CMK (cell line): ENCODE results near the gene PLCD3.

ENCODE experiments used
- DNase-seq: peaks from one replicate; pipeline ENCODE4 v3.0.0-alpha.2; 2010; ENCODE audit warnings: low read depth

PLCD3 gene

DNA sequence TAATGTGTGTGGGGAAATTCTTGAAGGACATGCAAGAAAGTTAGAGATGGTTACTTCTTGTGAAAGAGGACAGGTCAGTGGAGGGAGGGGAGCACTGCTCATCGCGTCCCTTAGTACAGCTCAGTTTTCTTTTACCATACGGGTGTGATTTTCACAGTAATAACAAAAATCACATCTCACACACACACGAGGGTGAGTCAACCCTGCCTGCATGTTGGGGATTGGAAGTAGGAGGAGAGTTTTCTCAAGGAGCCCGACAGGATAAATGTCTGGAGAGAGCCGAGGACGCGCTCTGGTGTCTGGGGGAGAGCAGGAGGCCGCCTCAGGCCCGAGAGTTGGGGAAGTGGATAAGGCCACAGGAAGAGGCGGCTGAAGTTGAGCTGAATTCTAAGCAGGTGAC is 16.4 kb downstream of the PLCD3 start:
- DNase-seq, result no peak

- no peak for DNase-seq
Measured at GRCh38 chr17:45115015-45115625, 17.2 kb downstream of the PLCD3 start.

DNA sequence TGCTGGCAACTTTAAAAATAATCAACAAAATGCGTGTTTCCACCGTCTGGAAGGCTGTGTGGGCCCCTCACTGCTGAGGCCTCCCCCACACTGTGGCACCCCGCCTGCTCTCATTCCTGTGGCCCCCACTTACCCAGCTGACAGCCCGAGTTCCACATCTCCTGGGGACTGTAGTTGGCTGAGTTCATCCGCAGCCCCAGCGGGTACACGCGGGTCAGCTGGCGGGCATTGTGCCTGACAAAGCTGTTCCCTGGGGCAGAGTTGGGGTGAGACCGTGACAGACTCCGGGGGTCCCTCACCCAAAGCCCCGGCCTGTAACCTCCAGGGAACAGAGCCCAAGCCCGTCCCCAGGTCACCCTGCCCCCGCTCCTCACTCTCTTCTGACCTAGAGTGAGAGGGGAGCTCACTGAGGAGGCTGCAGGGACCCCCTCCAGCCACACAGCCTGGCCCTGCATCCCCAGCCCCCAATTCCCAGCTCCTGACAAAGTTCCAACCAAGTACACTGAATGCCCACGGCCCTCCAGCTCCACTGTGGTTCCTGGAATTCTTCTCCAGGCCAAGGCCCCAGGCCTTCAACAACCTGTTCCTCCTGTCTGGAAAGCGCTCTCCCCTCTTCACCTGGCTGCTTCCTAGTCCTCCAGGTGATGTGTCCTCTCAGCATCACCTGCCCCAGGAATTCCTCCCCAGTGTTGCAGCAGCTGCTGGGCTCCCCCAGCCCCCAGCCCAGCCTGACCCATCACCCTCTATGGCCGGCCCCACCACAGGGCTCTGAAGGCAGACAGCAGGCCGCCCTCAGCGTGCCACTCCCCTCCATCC is 18.0 kb downstream of the PLCD3 start:
- no peak for DNase-seq

DNA sequence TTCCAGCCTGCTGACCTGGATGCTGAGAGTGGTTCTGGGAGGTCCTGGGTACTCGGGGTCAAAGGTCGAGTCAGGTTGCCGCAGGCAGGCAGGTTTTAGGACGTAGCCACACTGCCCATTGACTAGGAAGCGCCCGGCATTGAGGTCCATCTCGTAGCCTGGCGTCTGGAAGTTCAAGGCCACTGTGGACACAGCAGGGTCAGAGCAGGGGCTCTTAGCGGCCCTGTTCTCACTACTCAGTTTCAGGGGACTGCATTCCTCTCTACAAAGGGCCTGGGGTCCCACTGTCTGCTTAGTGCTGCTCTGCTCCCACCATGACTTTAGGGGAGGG is 18.9 kb downstream of the PLCD3 start:
- no peak for DNase-seq

DNA sequence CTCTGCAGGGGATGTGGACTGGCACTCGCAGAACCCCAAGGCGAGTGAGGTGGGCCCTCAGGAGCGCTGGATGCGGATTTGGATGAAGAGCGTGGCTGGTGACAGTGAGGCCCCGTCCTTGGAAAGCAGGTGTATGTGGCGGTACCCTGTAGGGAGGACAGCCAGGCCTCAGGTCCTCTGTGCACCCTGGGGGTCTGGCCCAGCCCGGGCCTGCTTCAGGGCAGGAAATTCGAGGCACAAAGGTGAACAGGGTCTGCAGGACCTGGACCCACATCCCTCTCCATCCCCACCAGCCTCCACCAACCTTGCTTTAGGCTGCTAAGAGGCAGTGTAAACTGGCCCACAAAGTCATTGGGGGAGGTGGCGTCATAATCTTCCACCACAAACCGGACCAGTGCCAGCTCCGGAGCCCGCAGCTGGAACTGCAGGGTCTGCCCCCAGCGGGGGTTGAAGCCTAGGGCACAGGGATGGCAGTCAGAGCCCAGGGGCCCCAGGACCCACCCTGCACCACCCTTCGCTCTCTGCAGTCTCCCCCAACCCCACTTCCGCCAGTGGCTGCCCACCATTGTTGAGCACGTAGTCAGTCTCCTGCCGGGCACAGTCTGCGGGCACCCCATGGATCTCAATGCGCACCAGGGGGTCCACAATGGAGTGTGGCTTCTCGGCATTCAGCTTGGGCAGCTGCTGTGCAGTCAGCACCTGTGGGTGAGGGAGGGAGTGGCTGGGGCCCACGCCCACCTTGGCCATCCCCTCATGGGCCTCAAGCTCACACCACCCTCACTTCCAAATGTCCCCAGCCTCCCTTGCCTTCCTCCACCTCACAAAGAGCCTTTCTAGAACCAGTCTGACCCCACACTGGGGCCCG is 19.5 kb downstream of the PLCD3 start:
- DNase-seq, result no peak

GRCh38 chr17:45111850-45112249 is 20.5 kb downstream of the PLCD3 start:
- DNase-seq, result no peak

GRCh38 chr17:45110676-45111611 is 21.4 kb downstream of the PLCD3 start:
- DNase-seq, result no peak

DNA sequence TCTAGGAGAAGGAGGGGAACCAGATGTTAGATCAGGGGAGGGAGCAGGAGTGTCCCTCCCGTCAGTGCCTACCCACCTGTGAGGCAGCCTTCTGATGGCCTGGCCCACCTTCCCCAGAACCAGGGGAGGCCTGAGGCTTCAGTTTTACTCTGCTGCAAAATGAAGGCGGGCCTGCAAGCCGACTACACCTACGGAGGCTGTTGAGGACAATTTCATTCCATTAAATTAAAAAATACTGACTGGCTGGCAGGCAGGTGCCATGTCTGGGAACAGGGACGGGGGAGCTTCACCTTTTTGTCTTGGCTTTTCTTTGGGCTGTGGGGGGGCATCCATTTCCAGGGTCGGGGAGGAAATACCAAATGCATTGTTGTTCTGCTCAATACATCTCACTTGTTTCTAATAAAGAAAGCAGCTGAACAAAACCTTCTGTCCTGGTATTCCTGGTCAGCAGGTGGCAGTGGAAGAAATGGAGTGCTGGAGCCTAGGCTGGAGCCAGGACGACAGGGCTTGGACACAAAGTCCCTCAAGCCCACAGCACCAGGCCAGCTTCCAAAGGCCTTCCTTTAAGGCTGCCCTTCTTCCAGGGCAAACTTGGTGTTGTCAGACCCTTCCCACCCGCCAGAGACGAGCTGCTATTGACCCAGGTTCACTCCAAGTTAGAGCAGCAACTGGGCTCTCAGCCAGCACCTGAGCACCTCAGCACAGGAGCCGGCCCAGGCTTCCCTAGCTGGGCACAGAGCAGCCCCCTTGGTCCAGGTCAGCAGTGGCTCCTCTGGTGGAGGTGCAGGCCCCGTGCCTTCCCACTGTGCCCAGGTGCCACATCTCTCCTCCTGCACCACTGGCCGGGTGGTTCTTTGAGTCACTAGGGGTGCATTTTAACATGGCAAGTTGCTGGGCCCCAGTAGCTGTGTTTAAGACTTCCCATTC is 23.5 kb downstream of the PLCD3 start:
- DNase-seq, result no peak

GRCh38 chr17:45108051-45108450 is 24.3 kb downstream of the PLCD3 start:
- DNase-seq, result no peak

DNA sequence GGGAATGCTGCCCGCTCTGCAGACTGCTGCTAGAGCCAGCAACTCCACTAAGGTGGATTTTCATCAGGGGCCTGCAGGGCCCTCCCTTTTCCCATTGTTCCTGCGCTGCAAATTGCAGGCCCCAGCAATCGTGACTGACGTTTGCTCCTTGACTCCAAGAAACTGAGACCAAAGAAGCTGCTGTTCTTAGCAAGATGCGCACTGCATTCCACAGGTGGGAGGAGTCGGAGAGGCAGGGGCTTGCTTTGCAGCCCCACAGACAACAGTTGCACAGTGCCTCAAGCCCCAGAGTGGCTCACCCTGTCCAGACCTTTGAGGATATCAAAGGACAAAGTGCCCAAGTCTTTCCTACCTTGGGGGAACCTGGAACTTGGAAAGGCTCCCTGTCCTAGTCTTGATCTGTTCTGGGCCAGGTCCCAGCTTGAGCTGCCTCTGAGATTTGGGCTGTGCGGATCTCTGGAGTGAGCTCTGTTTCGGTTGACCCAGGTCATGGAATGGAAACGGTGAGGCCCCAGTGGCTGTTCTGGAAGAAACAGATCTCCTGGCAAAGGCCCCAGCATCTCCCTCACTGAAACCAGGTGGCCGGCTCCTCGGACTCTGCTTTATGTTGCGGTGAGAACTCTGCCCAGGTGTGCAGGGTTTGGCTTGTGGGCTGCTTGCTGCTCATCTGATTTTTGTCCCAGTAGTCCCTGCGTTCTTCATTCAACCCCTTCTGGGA is 24.9 kb downstream of the PLCD3 start:
- no peak for DNase-seq

DNA sequence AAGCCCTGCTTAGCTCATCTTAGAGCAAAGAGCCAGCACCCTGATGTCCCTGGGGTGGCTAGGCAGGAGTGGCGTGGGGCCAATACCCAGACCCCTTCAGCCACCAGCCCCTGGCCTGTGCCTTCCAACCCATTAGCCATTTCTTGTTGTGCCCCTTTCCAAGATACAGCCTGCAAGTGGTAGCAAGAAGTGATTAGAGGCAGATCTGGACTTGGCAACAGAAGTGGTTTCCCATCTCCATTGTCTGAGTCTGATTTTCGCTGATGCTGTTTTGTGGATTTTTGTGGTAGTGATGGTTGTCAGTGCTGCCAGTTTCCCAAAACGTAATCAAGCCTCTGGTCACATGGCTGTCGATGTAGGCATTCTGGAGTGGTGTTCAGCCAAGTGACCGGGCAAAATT is 25.7 kb downstream of the PLCD3 start:
- DNase-seq, result no peak

GRCh38 chr17:45106096-45106495 is 26.2 kb downstream of the PLCD3 start:
- no peak for DNase-seq

DNA sequence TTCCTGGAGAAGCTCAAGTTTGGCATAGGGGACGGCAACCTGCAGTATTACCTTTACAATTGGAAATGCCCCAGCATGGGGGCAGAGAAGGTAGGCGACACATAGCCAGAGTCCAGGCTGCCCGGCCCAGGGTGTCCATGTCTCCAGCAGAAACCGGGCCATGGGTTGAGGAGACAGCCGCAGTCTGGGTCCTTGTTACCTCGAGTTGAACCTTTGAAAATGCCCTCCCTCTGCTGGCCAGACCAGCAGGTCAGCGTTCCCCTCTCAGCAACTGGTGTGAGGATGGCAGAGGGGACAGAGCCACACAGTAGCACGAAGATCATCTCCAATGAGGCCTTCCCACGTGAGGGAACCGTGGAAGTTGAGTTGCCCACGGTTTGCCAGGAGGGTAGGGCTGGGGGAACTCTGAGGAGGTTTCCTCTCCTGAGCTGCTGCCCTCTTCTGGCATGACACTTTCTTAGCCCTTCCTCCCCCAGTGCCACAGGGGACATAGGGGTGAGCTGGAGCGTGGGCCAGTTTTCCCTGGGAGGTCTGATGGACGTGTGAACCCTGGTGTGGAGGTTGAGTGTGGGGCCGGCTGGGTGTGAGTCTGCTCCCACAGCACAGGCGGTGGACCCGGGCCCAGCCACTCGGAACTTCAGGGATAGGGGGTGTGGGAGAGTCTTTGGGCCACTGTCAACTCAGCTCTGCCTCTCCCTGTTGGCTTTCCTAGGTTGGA is 27.2 kb downstream of the PLCD3 start:
- DNase-seq, result no peak

DNA sequence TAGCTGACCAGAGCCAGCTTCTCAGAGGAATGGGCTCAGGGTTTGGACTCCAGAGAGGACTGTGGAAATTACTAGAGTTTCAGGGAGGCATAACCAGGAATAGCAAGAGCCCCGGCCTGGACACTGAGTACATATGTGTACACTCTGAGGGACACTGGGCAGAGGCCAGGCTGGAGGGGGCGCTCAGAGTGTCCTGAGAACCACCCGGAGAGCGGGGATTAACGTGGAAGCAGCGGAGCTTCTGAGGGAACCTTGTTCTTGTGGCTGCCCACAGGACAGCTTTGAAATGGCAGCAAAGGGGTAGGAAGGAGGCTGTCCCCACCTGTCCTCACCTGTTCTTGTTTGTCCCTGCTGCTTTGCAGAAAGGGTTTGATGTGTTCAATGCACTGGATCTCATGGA is 27.8 kb downstream of the PLCD3 start:
- no peak for DNase-seq

- no peak for DNase-seq
Measured at GRCh38 chr17:45104029-45104428, 28.3 kb downstream of the PLCD3 start.

GRCh38 chr17:45103269-45103795 is 29.0 kb downstream of the PLCD3 start:
- DNase-seq, result no peak

- DNase-seq, result no peak
Measured at GRCh38 chr17:45102856-45103255, 29.5 kb downstream of the PLCD3 start.

GRCh38 chr17:45101883-45102811 is 30.2 kb downstream of the PLCD3 start:
- DNase-seq, result no peak
